ENCODE measurements around the gene CACNB3.
"Not testable (repeated sequence)": the region's sequence is repeated elsewhere in the genome, so short reads cannot be mapped to it uniquely, and the experiment has no call there.

Gene CACNB3

GRCh38 chr12:48854488-48854887, 36.2 kb downstream of the CACNB3 start:
- no peak for DNase-seq (ENCODE audit: low read depth in 1 of 2, low spot score in 1 of 2)

- DNase-seq (ENCODE audit: low read depth in 1 of 2, low spot score in 1 of 2): not testable (repeated sequence)
Observed at GRCh38 chr12:48854932-48855331, 36.6 kb downstream of the CACNB3 start.

- DNase-seq (ENCODE audit: low read depth in 1 of 2, low spot score in 1 of 2): no peak
Observed at GRCh38 chr12:48856379-48856778, 38.1 kb downstream of the CACNB3 start.

GRCh38 chr12:48857278-48857994, 39.1 kb downstream of the CACNB3 start:
- no peak for DNase-seq (ENCODE audit: low read depth in 1 of 2, low spot score in 1 of 2)

GRCh38 chr12:48858043-48858442, 39.7 kb downstream of the CACNB3 start:
- DNase-seq (ENCODE audit: low read depth in 1 of 2, low spot score in 1 of 2): no peak

GRCh38 chr12:48859607-48860006, 41.3 kb downstream of the CACNB3 start:
- no peak for DNase-seq (ENCODE audit: low read depth in 1 of 2, low spot score in 1 of 2)

GRCh38 chr12:48860236-48860635, 41.9 kb downstream of the CACNB3 start:
- DNase-seq (ENCODE audit: low read depth in 1 of 2, low spot score in 1 of 2): not testable (repeated sequence)

GRCh38 chr12:48861111-48861510, 42.8 kb downstream of the CACNB3 start:
- DNase-seq (ENCODE audit: low read depth in 1 of 2, low spot score in 1 of 2): no peak

GRCh38 chr12:48862760-48863159, 44.5 kb downstream of the CACNB3 start:
- no peak for DNase-seq (ENCODE audit: low read depth in 1 of 2, low spot score in 1 of 2)

GRCh38 chr12:48863291-48863690, 45.0 kb downstream of the CACNB3 start:
- no peak for DNase-seq (ENCODE audit: low read depth in 1 of 2, low spot score in 1 of 2)

- peak; percentile 63 to 84 for DNase-seq (ENCODE audit: low read depth in 1 of 2, low spot score in 1 of 2)
Observed at GRCh38 chr12:48865281-48866051, 47.2 kb downstream of the CACNB3 start, which contains the start of gene RND1. Gene RND1, minus strand, starts transcription at chr12:48865870. Its CDS starts 103 bp downstream, at chr12:48865767.

GRCh38 chr12:48866052-48866711, 47.9 kb downstream of the CACNB3 start:
- peak in 1 of 2 donors; percentile 2 for DNase-seq (ENCODE audit: low read depth in 1 of 2, low spot score in 1 of 2)

GRCh38 chr12:48868451-48868850, 50.2 kb downstream of the CACNB3 start:
- no peak for DNase-seq (ENCODE audit: low read depth in 1 of 2, low spot score in 1 of 2)

- DNase-seq (ENCODE audit: low read depth in 1 of 2, low spot score in 1 of 2): no peak
Observed at GRCh38 chr12:48869191-48869590, 50.9 kb downstream of the CACNB3 start.

GRCh38 chr12:48873096-48873495, 54.8 kb downstream of the CACNB3 start:
- DNase-seq (ENCODE audit: low read depth in 1 of 2, low spot score in 1 of 2): no peak

GRCh38 chr12:48873534-48873933, 55.2 kb downstream of the CACNB3 start:
- DNase-seq (ENCODE audit: low read depth in 1 of 2, low spot score in 1 of 2): not testable (repeated sequence)

- DNase-seq (ENCODE audit: low read depth in 1 of 2, low spot score in 1 of 2): no peak
Observed at GRCh38 chr12:48875944-48876515, 57.7 kb downstream of the CACNB3 start.

Measured in activated CD4-positive, alpha-beta T cell treated with anti-CD3 and anti-CD28 coated beads, Interleukin-2, amount 50 U/mL, for 24 hours (primary cell).